ENCODE results near the gene LRP1B.

The LRP1B gene

DNA sequence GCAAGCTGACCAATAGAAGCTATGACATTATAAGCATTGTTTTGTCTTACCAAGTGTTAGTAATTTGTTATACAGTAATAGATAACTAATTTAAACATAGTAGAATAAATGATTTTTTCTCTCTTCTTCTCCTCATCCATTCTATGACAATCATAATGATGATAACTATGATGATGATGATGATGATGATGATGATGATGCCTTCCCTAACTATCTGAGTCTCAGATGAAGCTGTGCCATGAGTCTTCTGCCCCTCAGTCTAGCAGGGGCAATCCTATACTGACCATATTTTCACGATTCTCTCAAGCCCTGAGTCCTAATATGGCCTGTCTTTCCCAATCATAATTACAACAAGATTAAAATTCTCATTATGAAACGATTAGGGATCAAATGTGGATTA is 1369.0 kb downstream of the LRP1B start:
- no peaks in the 10 kb centered on the region for H3K36me3 ChIP-seq (ENCODE audit: insufficient read depth, low read length)
- no peaks in the 10 kb centered on the region for H4K20me1 ChIP-seq (ENCODE audit: insufficient read depth, low read length)
- no peaks in the 10 kb centered on the region for H3K4me1 ChIP-seq (ENCODE audit: insufficient read depth, low read length)
- no peak overlapping the region for H3K4me2 ChIP-seq (ENCODE audit: insufficient read depth, low read length)
- no peak overlapping the region for H3K4me3 ChIP-seq (ENCODE audit: low read depth in 1 of 2, low read length in 2 of 2)
- ATAC-seq (ENCODE audit: insufficient read depth, low read depth) (no peak), DNase-seq (no peak)
- no peaks in the 10 kb centered on the region for H3K27me3 ChIP-seq (ENCODE audit: insufficient read depth, low read length, poor library complexity)
- H2AFZ ChIP-seq (ENCODE audit: low read depth, low read length) = no peak overlapping the region
- no peak overlapping the region for H3K9ac ChIP-seq (ENCODE audit: low read depth, low read length)
- H3K79me2 ChIP-seq (ENCODE audit: insufficient read depth, low read length) = no peaks in the 10 kb centered on the region
- H3K9me3 ChIP-seq (ENCODE audit: insufficient read depth, low read length, severe bottlenecking) = no peaks in the 10 kb centered on the region
- TF ChIP-seq EZH2 (IDR thresholded peaks at IDR 0.05; ENCODE audit: borderline replicate concordance, low read depth, low read length, severe bottlenecking) = no peak
- TF ChIP-seq, protein P1, sequence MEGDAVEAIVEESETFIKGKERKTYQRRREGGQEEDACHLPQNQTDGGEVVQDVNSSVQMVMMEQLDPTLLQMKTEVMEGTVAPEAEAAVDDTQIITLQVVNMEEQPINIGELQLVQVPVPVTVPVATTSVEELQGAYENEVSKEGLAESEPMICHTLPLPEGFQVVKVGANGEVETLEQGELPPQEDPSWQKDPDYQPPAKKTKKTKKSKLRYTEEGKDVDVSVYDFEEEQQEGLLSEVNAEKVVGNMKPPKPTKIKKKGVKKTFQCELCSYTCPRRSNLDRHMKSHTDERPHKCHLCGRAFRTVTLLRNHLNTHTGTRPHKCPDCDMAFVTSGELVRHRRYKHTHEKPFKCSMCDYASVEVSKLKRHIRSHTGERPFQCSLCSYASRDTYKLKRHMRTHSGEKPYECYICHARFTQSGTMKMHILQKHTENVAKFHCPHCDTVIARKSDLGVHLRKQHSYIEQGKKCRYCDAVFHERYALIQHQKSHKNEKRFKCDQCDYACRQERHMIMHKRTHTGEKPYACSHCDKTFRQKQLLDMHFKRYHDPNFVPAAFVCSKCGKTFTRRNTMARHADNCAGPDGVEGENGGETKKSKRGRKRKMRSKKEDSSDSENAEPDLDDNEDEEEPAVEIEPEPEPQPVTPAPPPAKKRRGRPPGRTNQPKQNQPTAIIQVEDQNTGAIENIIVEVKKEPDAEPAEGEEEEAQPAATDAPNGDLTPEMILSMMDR (IDR thresholded peaks at IDR 0.05; ENCODE audit: borderline replicate concordance, extremely low read depth, low read length, poor library complexity, severe bottlenecking) = no peak
- H3K27ac ChIP-seq (ENCODE audit: low read length) = no peak overlapping the region

DNA sequence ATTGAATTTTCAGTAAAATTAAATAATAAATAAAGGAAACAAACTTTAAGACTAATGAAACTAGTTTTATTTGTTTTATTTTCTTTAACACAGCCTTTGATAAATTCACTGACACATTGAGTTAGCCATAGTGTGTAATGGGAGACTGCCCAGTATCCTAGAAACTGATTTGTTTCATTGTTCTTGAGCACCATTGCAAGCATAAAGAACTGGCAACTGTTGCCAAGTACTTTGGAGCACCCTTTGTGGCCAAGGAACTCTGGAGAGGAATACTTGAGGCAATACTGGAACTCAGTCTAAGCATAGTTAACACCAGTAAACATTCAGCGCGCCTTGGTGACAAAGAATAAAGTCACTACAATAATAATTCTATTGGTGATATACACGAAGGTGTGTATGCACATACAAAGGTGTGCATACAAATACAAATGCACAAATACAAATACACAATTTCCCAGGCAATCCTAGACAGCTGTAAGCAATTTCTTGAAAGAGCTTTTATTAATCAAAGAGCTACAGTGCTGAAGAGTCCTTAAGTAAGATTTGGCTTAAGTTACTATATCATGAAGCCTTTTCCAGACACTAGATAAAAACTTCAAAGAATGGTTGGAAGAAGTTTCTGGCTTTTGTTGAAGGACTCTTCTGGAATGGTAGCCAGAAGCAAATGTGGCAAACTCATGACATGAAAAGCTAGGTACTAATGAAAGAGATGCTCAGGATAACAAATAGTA is 1371.2 kb downstream of the LRP1B start:
- H2AFZ ChIP-seq (ENCODE audit: low read depth, low read length) = no peak overlapping the region
- no peak for ATAC-seq (ENCODE audit: insufficient read depth, low read depth)
- H3K4me1 ChIP-seq (ENCODE audit: insufficient read depth, low read length) = no peaks in the 10 kb centered on the region
- TF ChIP-seq, protein P1 (IDR thresholded peaks at IDR 0.05; ENCODE audit: borderline replicate concordance, extremely low read depth, low read length, poor library complexity, severe bottlenecking) = no peak
- TF ChIP-seq EZH2 (IDR thresholded peaks at IDR 0.05; ENCODE audit: borderline replicate concordance, low read depth, low read length, severe bottlenecking) = no peak
- H3K79me2 ChIP-seq (ENCODE audit: insufficient read depth, low read length) = no peaks in the 10 kb centered on the region
- no peaks in the 10 kb centered on the region for H3K36me3 ChIP-seq (ENCODE audit: insufficient read depth, low read length)
- H4K20me1 ChIP-seq (ENCODE audit: insufficient read depth, low read length) = no peaks in the 10 kb centered on the region
- no peak overlapping the region for H3K27ac ChIP-seq (ENCODE audit: low read length)
- DNase-seq = no peak
- no peaks in the 10 kb centered on the region for H3K27me3 ChIP-seq (ENCODE audit: insufficient read depth, low read length, poor library complexity)
- no peaks in the 10 kb centered on the region for H3K9me3 ChIP-seq (ENCODE audit: insufficient read depth, low read length, severe bottlenecking)
- no peak overlapping the region for H3K4me3 ChIP-seq (ENCODE audit: low read depth in 1 of 2, low read length in 2 of 2)
- no peak overlapping the region for H3K9ac ChIP-seq (ENCODE audit: low read depth, low read length)
- no peak overlapping the region for H3K4me2 ChIP-seq (ENCODE audit: insufficient read depth, low read length)

DNA sequence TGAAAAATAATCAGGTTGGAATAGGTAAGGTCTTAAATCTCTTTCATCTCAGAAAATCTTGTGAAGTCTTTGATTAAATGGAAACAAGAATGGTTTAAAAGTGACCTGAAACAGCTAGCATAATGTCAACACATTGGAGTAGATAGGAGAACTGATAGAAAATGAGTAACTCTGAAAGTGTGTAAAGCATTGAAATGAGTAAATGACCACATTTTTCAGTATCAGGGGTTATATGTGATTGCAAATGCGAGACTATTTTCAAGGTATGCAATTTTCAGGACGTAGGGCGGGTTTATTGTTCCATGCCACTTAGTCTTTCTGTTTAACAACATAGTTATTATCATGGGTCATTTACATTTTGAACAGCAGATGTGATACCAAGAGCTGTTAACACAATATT is 1383.2 kb downstream of the LRP1B start:
- no peak for ATAC-seq (ENCODE audit: insufficient read depth, low read depth)
- Histone ChIP-seq H3K4me1 (ENCODE audit: insufficient read depth, low read length) (no peaks in the 10 kb centered on the region), H3K4me3 (ENCODE audit: low read depth in 1 of 2, low read length in 2 of 2) (no peak overlapping the region), H3K9ac (ENCODE audit: low read depth, low read length) (no peak overlapping the region), H3K4me2 (ENCODE audit: insufficient read depth, low read length) (no peak overlapping the region), H3K27me3 (ENCODE audit: insufficient read depth, low read length, poor library complexity) (no peaks in the 10 kb centered on the region), H3K36me3 (ENCODE audit: insufficient read depth, low read length) (no peaks in the 10 kb centered on the region), H3K79me2 (ENCODE audit: insufficient read depth, low read length) (no peaks in the 10 kb centered on the region), H3K9me3 (ENCODE audit: insufficient read depth, low read length, severe bottlenecking) (no peaks in the 10 kb centered on the region), H3K27ac (ENCODE audit: low read length) (no peak overlapping the region), H4K20me1 (ENCODE audit: insufficient read depth, low read length) (no peaks in the 10 kb centered on the region), H2AFZ (ENCODE audit: low read depth, low read length) (no peak overlapping the region)
- TF ChIP-seq EZH2 (IDR thresholded peaks at IDR 0.05; ENCODE audit: borderline replicate concordance, low read depth, low read length, severe bottlenecking) = no peak
- TF ChIP-seq, protein P1 (IDR thresholded peaks at IDR 0.05; ENCODE audit: borderline replicate concordance, extremely low read depth, low read length, poor library complexity, severe bottlenecking) = no peak
- no peak for DNase-seq

All from DND-41 (cell line).